Small intestine (tissue), 7 donors: Measurements from ENCODE around the gene HLA-A. TPM values are rescaled to one million over a fixed set of nuclear protein-coding genes. Genes with fewer than 3 reads are reported as not detected.

Experiments used
- DNase-seq, 2 donors: peaks; one replicate each; pipeline versions ENCODE4 v3.0.0 to v3.0.0-alpha.2; 2013
- FAIRE-seq: peaks from 2 replicates; lab custom pipeline; 2012; peaks lifted over from hg19 to GRCh38; lab: Jason Lieb, UNC
- H3K27ac ChIP-seq, 3 donors: one replicate each; pipeline ENCODE4 v1.5.1; 2013; ENCODE audit warnings: low read length in 2 of 3, mild to moderate bottlenecking in 2 of 3, control low read depth in 1 of 3, inconsistent platforms in 1 of 3, low read depth in 1 of 3, moderate library complexity in 1 of 3
- H3K27me3 ChIP-seq, 3 donors: one replicate each; pipeline ENCODE4 v1.6.1; 2013; ENCODE audit warnings: low read length in 3 of 3, inconsistent platforms in 1 of 3; ENCODE audit not compliant: control insufficient read depth in 3 of 3, insufficient read depth in 3 of 3
- H3K36me3 ChIP-seq, 3 donors: one replicate each; pipeline ENCODE4 v1.6.1; 2013; ENCODE audit warnings: low read length in 3 of 3, inconsistent platforms in 1 of 3, low read depth in 1 of 3, mild to moderate bottlenecking in 1 of 3, moderate library complexity in 1 of 3; ENCODE audit not compliant: control insufficient read depth in 3 of 3, insufficient read depth in 2 of 3
- H3K4me1 ChIP-seq, 3 donors: one replicate each; pipeline ENCODE4 v1.6.1; 2013; ENCODE audit warnings: low read length in 2 of 3, inconsistent platforms in 1 of 3, low read depth in 1 of 3, mild to moderate bottlenecking in 1 of 3, moderate library complexity in 1 of 3; ENCODE audit not compliant: control insufficient read depth in 3 of 3, insufficient read depth in 2 of 3
- H3K4me3 ChIP-seq, 3 donors: one replicate each; pipeline ENCODE4 v1.5.1; 2013; ENCODE audit warnings: low read length in 3 of 3, control low read depth in 1 of 3, inconsistent platforms in 1 of 3, low read depth in 1 of 3, mild to moderate bottlenecking in 1 of 3, moderate library complexity in 1 of 3
- H3K9me3 ChIP-seq, 2 donors: one replicate each; pipeline ENCODE4 v1.6.1; 2013; ENCODE audit warnings: low read depth in 1 of 2, low read length in 1 of 2; ENCODE audit not compliant: control insufficient read depth in 2 of 2, insufficient read depth in 1 of 2
- WGBS, 3 donors: extraction: QIAGEN DNeasy Blood & Tissue Kit; methylation state at CpG; one replicate each; pipeline ENCODE4 v1.1.7; 2013; 5-methylcytosine and 5-hydroxymethylcytosine counted together
- polyA plus RNA-seq, 4 donors: library from polyadenylated mRNA; stranded (reverse) in 3 of 4; unstranded in 1 of 4; fragments of 200-250 nt in 3 of 4; fragments of 120-200 nt in 1 of 4; gene quantifications; one replicate each; pipeline versions ENCODE4 v1.2.1 to v1.2.3, GENCODE V29; 2013
- donor health status: healthy with polysubstance abuse.
- donor health status: control.
- donor health status: control.
- donor health status: Bipolar disorder and iron deficiency.
- donor health status: healthy.

The HLA-A gene
- polyA plus RNA-seq, 4 donors: 314 to 1,584 (median 1,019) TPM

- Histone ChIP-seq H3K27me3 (no peaks in the 10 kb centered on the region), H3K27ac (no peak overlapping the region), H3K9me3 (peaks cover 0 to 2% of the 10 kb centered on the region in 2 donors), H3K36me3 (peaks cover 0 to 9% (median 2%) of the 10 kb centered on the region in 3 donors), H3K4me1 (peaks cover 0 to 4% (median 0%) of the 10 kb centered on the region in 3 donors), H3K4me3 (no peak overlapping the region)
- WGBS, 3 donors: 47 to 89% (median 62%) methylated on average over 9 of the region's 9 CpGs
- no peak for DNase-seq
- FAIRE-seq: no peak
These were observed 3.4 kb upstream of the HLA-A start for GRCh38 chr6:29938746-29939508.

- Histone ChIP-seq H3K36me3 (peaks cover 0 to 23% (median 6%) of the 10 kb centered on the region in 3 donors), H3K4me1 (peaks cover 0 to 10% (median 6%) of the 10 kb centered on the region in 3 donors), H3K4me3 (no peak overlapping the region), H3K27me3 (no peaks in the 10 kb centered on the region), H3K9me3 (peaks cover 0 to 2% of the 10 kb centered on the region in 2 donors), H3K27ac (peak overlapping the region in 1 of 3 donors; percentile 17)
- DNase-seq (no peak), FAIRE-seq (no peak)
- WGBS, 3 donors: 30 to 79% (median 56%) methylated on average over 4 of the region's 4 CpGs
These were observed 1.3 kb upstream of the HLA-A start for GRCh38 chr6:29941016-29941415.

GRCh38 chr6:29941471-29941870 is 861 bp upstream of the HLA-A start:
- Histone ChIP-seq H3K9me3 (no peaks in the 10 kb centered on the region), H3K4me1 (peaks cover 0 to 10% (median 6%) of the 10 kb centered on the region in 3 donors), H3K4me3 (peak overlapping the region in 2 of 3 donors; percentile 31 to 77), H3K27ac (peak overlapping the region; percentile 89 to 97 (median 91)), H3K36me3 (peaks cover 3 to 26% (median 8%) of the 10 kb centered on the region in 3 donors), H3K27me3 (no peaks in the 10 kb centered on the region)
- DNase-seq (no peak), FAIRE-seq (no peak)
- 0 to 15% (median 8%) methylated on average over 1 of the region's 1 CpG for WGBS, 3 donors

GRCh38 chr6:29941916-29942274 is 437 bp upstream of the HLA-A start:
- no peaks in the 10 kb centered on the region for H3K27me3 ChIP-seq
- H3K4me1 ChIP-seq: peaks cover 0 to 10% (median 6%) of the 10 kb centered on the region in 3 donors
- peaks cover 3 to 29% (median 8%) of the 10 kb centered on the region in 3 donors for H3K36me3 ChIP-seq
- DNase-seq (no peak), FAIRE-seq (no peak)
- H3K27ac ChIP-seq: peak overlapping the region; percentile 89 to 97 (median 91)
- H3K4me3 ChIP-seq: peak overlapping the region; percentile 31 to 93 (median 77)
- no peaks in the 10 kb centered on the region for H3K9me3 ChIP-seq
- WGBS, 3 donors: 1 to 2% (median 2%) methylated on average over 5 of the region's 5 CpGs

- peak overlapping the region; percentile 77 to 98 (median 93) for H3K4me3 ChIP-seq
- peak; percentile 25 to 36 for DNase-seq
- peaks cover 3 to 36% (median 8%) of the 10 kb centered on the region in 3 donors for H3K36me3 ChIP-seq
- no peak for FAIRE-seq
- no peaks in the 10 kb centered on the region for H3K9me3 ChIP-seq
- H3K4me1 ChIP-seq: peaks cover 0 to 10% (median 6%) of the 10 kb centered on the region in 3 donors
- peak overlapping the region; percentile 89 to 97 (median 91) for H3K27ac ChIP-seq
- WGBS, 3 donors: 10 to 15% (median 12%) methylated on average over 43 to 58 of the region's 58 CpGs
- H3K27me3 ChIP-seq: no peaks in the 10 kb centered on the region
These were observed 978 bp downstream of the HLA-A start for GRCh38 chr6:29943053-29943966.

- peaks cover 0 to 10% (median 6%) of the 10 kb centered on the region in 3 donors for H3K4me1 ChIP-seq
- no peaks in the 10 kb centered on the region for H3K27me3 ChIP-seq
- no peak overlapping the region for H3K27ac ChIP-seq
- H3K36me3 ChIP-seq: peaks cover 3 to 46% (median 8%) of the 10 kb centered on the region in 3 donors
- DNase-seq (no peak), FAIRE-seq (no peak)
- 41 to 73% (median 55%) methylated on average over 4 of the region's 4 CpGs for WGBS, 3 donors
- H3K4me3 ChIP-seq: peak overlapping the region in 1 of 3 donors; percentile 93
- H3K9me3 ChIP-seq: no peaks in the 10 kb centered on the region
These were observed 3.0 kb downstream of the HLA-A start for GRCh38 chr6:29945281-29945820.

- Histone ChIP-seq H3K36me3 (peaks cover 3 to 46% (median 8%) of the 10 kb centered on the region in 3 donors), H3K27ac (no peak overlapping the region), H3K4me1 (peaks cover 0 to 10% (median 6%) of the 10 kb centered on the region in 3 donors), H3K4me3 (no peak overlapping the region), H3K27me3 (no peaks in the 10 kb centered on the region), H3K9me3 (no peaks in the 10 kb centered on the region)
- 59 to 84% (median 69%) methylated on average over 6 of the region's 6 CpGs for WGBS, 3 donors
- FAIRE-seq: no peak
- DNase-seq: no peak
These were observed 4.1 kb downstream of the HLA-A start for GRCh38 chr6:29946223-29947076.
